GM18951 (cell line): ENCODE measurements around the gene PAK2.

Source experiments
- POLR2A ChIP-seq: IDR thresholded peaks from 4 replicates; pipeline ENCODE4 v1.6.1; 2011; ENCODE audit warnings: mild to moderate bottlenecking; ENCODE audit not compliant: insufficient read length, insufficient read depth; ENCODE audit errors: extremely low read depth
- in situ Hi-C: fragments of 300-500 bp; cut with MboI; formaldehyde crosslinking; loops from one replicate; pipeline ENCODE4 v1.12.0; 2022; ENCODE audit warnings: low sequenced_read_pairs, mixed read lengths, inconsistent platforms; ENCODE audit not compliant: unreplicated experiment

PAK2 gene

GRCh38 chr3:196749125-196749524 lies 9.5 kb downstream of the PAK2 start:
- in situ Hi-C loops, result no loop called here
- TF ChIP-seq POLR2A, result no peak

GRCh38 chr3:196753201-196753600 lies 13.5 kb downstream of the PAK2 start:
- in situ Hi-C loops, result no loop called here
- no peak for TF ChIP-seq POLR2A

GRCh38 chr3:196754091-196754981 lies 14.7 kb downstream of the PAK2 start:
- TF ChIP-seq POLR2A, result no peak
- in situ Hi-C loops, result no loop called here

GRCh38 chr3:196756732-196757131 lies 17.1 kb downstream of the PAK2 start:
- in situ Hi-C loops, result no loop called here
- no peak for TF ChIP-seq POLR2A

GRCh38 chr3:196757876-196758739 lies 18.5 kb downstream of the PAK2 start:
- in situ Hi-C loops, result no loop called here
- TF ChIP-seq POLR2A, result no peak

GRCh38 chr3:196763179-196763578 lies 23.5 kb downstream of the PAK2 start:
- TF ChIP-seq POLR2A, result no peak
- in situ Hi-C loops, result no loop called here

GRCh38 chr3:196765454-196765853 lies 25.8 kb downstream of the PAK2 start:
- TF ChIP-seq POLR2A, result no peak
- in situ Hi-C loops, result no loop called here

- in situ Hi-C loops, result no loop called here
- no peak for TF ChIP-seq POLR2A
Measured at GRCh38 chr3:196771067-196771466, 31.4 kb downstream of the PAK2 start.

GRCh38 chr3:196772102-196772501 lies 32.4 kb downstream of the PAK2 start:
- in situ Hi-C loops, result no loop called here
- TF ChIP-seq POLR2A, result no peak

GRCh38 chr3:196772897-196773296 lies 33.2 kb downstream of the PAK2 start:
- in situ Hi-C loops, result no loop called here
- TF ChIP-seq POLR2A, result no peak

- in situ Hi-C loops, result no loop called here
- TF ChIP-seq POLR2A, result no peak
Measured at GRCh38 chr3:196774191-196774820, 34.6 kb downstream of the PAK2 start.

- TF ChIP-seq POLR2A, result no peak
- in situ Hi-C loops, result no loop called here
Measured at GRCh38 chr3:196774848-196775422, 35.3 kb downstream of the PAK2 start.

GRCh38 chr3:196775938-196776337 lies 36.3 kb downstream of the PAK2 start:
- no peak for TF ChIP-seq POLR2A
- in situ Hi-C loops, result no loop called here
